HG03558 (cell line): ENCODE data around the gene TRAPPC1.

Source experiments
- ATAC-seq: cut with Tn5 transposase; IDR thresholded peaks from one replicate; pipeline ENCODE4 v1.9.1; 2021; ENCODE audit warnings: moderate number of reproducible peaks; ENCODE audit not compliant: unreplicated experiment; ENCODE audit errors: extremely low read depth

TRAPPC1 gene

DNA sequence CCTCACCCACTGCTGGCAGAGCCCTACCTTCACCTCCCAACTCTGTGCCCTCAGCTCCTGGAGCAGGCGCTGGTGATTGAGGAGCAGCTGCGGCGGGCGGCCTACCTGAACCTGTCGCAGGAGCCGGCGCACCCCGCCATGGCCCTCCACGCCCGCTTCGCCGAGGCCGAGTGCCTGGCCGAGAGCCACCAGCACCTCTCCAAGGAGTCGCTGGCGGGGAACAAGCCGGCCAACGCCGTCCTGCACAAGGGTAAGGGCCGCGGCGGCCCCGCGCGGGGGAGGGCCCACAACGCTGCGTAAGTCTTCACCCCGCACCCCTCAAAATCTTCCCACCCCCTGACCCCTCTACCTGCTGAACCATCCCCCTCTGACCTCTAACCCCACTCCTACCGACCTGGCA is 22.7 kb downstream of the TRAPPC1 start:
- no peak for ATAC-seq

DNA sequence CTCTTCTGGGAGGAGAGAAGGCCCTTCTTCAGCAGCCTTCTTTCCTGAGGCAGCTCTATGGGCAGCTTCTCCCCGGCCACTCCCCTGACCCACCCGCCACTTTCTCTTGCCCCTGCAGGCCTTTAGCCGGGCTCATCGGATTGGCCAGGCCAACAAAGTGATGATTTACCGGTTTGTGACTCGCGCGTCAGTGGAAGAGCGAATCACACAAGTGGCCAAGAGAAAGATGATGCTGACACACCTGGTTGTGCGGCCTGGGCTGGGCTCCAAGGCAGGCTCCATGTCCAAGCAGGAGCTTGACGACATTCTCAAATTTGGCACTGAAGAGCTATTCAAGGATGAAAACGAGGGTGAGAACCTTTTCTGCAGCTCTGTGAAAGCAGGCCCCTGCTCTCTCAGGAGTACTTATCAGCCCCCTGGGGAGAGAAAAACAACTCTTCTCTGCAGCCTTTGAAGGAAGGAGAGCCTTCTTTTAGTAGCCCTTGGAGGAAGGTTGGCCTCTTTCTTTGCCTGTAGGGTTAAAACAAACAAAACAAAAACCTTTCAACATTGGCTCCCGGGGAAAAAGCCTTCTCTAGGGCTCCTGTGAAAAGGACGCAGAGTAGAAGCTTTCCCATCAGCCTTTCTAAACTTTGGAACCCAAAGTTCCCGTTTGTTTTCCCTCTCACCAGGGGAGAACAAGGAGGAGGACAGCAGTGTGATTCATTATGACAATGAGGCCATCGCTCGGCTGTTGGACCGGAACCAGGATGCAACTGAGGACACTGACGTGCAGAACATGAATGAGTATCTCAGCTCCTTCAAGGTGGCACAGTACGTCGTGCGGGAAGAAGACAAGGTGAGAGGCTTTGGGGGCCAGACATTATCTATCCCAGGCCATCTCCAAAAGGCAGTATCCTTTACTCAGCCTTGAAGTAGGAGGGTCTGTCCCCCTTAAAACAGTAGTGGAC is 28.3 kb downstream of the TRAPPC1 start:
- ATAC-seq: no peak

DNA sequence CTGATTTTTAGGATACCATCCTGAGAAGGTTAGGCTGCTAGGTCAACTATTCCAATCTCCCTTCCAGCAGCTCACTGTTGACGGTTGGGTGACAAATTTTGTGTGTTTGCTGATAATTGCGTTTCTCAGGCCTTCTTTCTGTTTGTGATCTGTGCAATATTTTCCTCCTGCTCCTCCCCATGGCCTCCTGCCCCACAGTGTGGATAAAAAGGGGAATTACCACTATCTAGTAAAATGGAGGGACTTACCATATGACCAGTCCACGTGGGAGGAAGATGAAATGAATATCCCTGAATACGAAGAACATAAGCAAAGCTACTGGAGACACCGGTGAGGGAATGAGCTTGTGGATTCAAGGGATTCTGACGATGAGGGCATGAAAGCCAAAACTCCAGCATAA is 34.0 kb downstream of the TRAPPC1 start:
- ATAC-seq: no peak

DNA sequence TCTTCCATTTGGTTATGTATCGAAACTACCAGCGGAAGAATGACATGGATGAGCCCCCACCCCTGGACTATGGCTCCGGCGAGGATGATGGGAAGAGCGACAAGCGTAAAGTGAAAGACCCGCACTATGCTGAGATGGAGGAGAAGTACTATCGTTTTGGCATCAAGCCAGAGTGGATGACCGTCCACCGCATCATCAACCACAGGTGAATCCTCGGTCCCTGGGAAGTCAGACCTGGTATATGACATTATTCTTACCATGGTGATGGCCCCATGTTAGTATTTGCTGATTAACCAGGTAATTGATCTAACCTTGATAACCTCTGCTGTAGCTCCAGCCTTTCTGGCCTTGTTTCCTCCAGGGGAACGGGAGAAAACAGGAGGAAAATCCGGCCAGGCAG is 34.7 kb downstream of the TRAPPC1 start:
- ATAC-seq: no peak

DNA sequence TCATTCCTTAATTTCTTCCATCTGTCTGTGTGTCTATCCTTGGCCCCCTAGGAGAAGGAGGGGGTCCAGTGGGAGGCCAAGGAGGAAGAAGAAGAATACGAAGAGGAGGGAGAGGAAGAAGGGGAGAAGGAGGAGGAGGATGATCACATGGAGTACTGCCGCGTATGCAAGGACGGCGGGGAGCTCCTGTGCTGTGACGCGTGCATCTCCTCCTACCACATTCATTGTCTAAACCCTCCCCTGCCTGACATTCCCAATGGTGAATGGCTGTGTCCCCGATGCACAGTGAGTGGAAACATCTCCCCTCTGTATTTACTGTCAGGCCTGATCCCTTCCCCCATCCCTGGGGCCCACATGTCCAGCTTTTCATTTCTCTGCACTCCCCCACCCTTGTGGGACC is 36.9 kb downstream of the TRAPPC1 start:
- no peak for ATAC-seq

DNA sequence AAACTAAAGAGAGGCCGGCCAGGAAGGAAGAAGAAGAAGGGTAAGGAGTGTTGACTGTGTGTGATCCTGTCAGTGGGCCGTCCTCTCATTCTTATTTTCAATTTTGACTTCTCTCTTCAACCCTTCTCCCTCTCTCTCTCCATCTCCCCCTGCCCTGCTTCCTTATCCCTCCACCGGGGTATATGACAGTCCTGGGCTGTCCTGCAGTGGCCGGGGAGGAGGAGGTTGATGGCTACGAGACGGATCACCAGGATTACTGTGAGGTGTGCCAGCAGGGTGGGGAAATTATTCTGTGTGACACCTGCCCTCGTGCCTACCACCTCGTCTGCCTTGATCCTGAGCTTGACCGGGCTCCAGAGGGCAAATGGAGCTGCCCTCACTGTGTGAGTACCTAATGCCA is 37.5 kb downstream of the TRAPPC1 start:
- ATAC-seq: no peak

DNA sequence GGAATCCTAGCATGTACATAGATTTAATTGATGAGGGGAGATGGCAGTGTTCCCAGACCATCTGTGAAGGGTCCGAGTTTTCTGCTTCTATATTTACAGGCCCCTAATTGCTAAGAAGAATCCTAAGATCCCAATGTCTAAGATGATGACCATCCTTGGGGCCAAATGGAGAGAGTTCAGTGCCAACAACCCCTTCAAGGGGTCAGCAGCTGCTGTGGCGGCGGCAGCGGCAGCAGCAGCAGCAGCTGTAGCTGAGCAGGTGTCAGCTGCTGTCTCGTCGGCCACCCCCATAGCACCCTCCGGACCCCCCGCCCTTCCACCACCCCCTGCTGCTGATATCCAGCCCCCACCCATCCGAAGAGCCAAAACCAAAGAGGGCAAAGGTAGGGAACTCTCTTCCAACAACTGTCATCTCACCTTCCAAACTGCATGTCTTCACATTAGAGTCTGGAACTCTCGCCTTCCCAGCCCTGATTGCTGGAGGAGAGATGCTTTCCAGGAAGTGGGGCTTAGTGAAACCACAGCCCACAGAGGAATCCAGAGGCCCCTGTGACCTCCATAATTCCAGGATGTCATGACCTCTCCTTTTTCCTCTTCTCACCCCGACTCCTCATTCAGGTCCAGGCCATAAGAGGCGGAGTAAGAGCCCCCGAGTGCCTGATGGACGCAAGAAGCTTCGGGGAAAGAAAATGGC is 38.4 kb downstream of the TRAPPC1 start:
- ATAC-seq: no peak

DNA sequence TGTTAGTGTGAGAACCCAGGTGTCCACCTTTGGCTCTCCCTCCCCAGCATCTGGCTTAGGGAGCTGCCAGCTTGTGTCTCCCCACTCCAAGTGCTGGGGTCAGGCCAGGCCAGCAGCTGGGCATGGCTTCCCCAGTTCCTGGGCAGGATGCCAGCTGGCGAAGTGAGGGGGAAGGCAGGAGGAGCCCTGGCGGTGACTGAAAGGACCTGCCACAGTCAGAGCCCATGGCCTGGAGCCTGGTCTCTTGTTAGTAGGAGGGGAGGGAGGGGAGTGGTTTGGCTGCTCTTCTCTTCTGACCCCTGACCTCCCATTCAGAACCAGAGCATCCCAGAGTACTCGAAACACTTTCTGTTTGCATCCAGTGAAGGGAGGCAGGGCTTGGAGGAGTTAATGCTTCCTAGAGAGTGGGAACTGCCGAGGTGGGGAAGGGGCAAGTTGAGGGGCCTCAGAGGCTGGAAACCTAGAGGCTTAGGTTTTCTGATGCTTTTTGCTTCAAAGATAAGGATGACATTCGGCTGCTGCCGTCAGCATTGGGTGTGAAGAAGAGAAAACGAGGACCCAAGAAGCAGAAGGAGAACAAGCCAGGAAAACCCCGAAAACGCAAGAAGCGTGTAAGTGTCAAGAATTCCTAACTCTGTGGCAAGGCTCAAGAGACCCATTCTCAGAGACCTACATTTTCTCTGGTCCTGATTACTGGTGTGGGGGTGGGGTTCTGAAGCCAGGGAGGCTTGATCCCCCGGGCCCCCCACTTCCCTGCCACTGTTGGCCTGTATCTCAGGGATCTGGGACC is 42.4 kb downstream of the TRAPPC1 start:
- ATAC-seq: no peak

DNA sequence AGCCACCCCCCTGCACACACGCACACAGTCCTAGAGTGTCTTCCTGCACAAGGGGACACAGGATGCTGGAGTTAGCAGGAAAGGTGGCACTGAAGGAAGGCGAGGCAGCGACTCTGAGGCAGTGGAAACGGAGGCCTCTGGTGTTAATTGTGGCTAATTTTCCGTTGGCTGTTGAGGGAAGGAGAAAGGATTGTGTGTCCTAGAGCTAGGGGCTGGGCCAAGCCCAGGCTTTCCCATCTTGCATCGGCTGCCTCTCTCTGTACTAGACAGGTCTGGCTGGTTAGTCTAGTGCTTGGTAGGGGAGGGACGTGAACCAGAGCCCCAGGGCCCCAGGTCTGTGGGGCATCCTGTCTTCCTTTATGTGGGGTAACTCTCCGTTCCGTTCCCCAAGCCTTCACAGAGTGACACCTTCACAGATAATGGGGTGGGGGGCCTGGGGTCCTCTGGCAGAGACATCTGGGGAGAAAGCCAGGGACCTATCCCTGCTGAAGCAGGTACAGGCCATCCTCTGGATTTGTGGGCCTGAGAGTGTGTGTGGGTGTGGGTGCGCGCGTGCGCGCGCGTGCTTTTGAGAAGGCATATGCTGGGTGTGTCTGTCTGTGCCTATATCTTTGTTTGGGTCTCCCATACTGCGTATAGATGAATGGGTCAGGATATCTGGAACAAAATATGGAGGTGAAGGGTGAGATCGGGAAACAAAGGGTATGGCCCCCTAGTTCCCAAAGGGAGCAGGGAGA is 43.4 kb downstream of the TRAPPC1 start, which contains the start of gene CHD3:
Gene CHD3 (plus strand): TSS at position 606 of the 737 bp plus-strand sequence. CDS start 212 bp downstream, outside the sequence.
- ATAC-seq: no peak

DNA sequence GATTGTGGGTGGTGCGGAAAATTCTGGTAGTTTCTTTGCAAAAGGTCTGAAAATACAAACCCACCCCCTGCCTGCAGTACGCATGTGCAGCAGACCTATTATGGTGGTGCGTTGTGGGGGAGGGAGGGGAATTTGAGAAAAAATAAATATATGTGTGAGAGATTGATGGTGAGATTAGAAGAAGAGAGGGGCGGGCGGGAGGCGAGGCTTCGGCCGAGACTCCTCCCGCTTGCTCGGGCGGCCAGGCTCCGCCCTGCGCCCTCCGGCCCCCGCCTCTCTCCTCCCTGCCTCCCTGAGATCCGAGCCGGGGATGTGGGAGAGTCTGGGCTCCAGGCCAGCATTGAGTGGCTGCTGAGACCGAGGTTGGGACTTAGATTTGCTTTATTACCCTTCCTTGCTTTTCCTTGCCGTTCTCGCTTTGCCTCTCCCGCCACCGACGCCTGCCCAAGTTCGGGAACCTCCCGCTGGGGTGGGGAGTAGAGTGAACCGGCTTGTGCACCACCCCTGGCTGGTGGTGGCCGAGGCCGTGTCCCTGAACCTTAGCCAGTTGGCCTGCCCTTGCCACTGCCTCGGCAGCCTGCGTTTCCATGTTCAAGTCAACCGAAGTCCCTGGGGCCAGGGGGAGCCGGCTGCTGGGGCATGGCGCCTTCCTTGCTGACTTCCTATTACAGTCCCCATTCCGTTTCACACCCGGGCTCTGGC is 44.1 kb downstream of the TRAPPC1 start:
- ATAC-seq: no peak

DNA sequence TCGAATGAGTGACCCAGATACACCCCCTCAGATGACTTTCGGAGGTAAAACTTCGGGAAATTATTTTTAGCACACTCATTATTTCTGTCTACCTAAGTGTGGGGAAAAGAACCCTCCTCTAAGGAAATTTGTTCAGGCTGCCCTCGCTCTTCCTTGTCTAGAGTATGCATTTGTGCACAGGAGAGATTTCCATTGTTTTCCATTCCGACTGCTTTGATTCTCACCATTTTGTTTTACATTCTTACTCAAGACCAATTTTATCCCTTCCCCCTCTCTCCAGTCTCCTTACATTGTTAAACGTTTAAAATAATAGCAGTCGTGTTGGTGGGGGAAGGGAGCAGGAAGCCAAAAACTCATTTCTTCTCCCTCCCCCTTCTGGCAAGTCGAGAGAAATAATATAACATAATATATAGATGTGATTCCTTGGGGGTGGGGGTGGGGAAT is 44.7 kb downstream of the TRAPPC1 start:
- ATAC-seq: no peak

DNA sequence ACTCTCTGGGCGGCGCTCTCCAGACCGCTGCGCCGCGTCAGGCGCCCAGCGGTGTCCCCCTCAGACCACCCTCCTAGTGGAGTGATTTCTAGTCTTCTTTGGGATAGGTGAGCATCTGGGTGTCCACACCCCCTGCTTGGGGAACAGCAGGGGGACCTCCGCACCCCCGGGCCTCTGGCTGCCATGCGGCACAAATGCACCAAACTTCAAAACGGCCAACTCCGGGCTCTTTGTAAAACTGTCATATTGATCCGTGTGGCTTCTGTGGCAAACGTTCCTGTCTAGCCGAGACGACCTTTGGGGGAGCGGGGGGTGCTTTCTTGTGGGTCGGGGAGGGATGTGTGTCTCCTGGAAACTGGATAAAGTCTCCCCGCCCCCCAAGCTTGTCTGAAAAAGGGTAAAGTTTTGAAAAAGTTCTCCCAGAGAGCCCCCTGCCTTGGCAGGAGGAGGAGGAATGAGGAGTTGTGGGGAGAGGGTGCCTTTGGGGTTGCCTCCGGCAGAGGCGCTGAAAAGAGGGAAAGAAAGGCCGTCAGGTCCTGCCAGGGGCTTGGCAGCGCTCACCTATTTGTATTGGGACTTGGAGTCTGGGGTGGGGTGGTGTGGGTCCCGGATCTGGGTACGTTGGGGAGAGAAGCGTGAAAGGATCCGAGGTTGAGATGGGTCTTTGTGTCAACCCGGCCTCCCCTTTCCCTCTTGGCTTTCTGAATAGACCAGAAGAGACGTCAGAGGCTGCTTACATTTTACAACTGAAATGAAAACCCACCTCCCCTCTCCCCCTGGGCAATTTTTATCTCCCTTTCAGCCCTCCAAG is 45.3 kb downstream of the TRAPPC1 start:
- no peak for ATAC-seq

DNA sequence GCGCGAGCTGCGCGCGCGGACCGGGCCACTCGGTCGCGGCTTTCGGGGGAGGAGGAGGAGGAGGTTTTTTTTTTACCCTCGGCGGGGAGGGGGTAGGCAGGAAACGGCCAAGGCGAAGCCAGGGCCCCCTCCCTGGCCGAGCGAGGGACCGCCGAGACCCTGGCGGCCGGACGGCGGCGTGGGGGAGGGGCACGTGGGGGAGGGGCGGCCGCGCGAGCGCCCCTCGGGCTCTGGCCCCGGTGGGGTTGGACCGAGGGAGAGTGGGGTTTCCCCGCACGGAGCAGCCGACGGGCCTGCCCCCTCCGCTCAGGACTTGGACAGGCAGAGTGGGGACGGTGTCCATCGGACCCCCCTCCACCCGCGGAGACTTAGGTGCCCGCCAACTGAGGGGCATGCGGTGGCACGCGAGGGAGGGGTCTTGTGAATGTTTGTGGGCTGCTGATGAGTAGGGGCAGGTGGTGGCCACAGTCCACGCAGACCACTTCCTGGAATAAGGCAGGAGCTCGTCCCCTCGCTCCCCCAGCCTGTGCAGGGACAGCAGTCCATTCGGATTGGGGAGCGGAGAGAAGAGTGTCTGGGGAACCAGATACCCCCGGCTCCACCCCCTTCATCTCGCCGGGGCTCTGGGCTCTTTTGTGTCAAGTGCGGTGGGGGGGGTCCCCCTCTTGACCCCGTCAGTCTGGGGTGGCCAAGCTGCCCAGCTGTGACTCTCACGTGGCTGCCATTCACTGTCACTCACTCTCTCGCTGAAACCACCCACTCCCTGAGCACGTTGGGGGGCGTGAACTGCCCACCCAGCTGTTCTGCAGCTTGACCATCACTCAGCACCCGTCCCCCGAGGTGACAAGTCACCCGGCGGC is 46.1 kb downstream of the TRAPPC1 start:
- no peak for ATAC-seq

DNA sequence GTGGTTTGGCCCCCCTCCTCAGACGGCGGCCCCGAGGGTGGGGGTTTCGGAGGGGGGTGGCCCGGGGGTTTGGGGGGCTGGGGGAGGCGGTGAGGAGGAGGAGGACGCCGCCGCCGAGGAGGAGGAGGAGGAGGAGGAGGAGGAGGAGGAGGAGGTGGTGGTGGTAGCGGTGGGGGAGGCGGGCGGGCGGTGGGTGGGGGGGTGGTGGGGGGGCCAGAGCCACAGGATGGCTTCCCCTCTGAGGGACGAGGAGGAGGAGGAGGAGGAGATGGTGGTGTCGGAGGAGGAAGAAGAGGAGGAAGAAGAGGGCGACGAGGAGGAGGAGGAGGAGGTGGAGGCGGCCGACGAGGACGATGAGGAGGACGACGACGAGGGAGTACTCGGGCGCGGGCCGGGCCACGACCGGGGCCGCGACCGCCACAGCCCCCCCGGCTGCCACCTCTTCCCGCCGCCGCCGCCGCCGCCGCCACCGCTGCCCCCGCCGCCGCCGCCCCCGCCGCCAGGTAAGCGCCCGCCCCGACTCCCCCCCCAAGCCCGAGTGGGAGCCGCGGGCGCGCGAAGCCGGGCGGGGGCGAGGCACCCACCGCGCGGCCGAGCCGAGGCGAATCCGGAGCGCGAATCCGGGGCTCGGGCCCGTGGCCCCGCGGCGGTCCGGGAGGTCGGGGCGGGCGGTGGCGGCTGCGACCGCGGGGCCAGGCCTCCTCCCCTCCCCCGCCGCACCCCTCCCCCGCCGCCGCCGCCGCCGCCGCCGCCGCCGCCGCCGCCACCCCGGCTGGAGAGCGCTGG is 47.0 kb downstream of the TRAPPC1 start:
- ATAC-seq: no peak

DNA sequence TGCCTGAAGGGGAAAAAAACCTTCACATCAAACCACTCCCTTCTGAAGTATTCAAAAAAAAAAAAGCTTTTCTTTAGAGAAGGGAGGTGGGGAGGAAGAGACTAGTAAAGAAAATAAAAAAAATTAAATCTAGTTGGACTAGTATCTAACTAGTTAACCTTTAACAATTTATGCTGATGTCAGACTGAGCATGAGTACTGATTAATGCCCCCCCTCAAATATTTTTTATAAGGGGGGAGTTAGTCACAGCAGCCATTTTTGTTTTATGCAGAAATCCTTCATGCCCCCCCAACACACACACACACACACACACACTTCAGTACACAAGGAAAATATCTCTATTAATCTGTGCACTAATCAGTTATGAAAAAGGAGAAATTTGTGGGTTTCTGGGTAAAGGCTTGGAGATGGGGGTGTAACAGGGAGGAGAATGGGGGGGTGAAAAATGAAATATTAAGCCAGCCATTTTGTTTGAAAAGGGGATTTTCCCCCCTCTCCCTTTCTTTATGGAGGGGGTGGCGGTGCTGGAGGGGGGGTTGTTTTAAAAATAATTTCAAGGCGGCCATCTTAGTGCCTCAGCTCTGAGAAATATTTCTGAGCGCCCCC is 47.9 kb downstream of the TRAPPC1 start:
- ATAC-seq: no peak

DNA sequence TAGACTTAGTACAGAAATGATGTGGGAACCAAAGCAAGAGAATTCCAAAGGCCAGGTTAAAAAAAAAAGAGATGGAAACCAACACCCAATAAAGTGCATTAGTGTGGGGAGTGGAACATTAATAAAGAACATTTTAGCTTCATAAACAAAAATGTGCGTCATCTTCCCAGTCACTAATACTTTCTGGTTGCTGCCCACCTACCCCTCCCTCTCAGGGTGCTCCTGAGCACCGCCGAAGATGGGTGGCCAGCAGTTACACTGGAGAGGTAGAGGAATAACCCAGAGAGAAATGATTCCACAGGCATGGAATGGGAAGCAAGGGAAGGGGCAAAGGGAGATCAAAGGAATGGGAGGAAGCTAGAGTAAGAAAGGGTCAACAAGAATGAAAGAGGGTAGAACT is 49.1 kb downstream of the TRAPPC1 start:
- no peak for ATAC-seq
